Activated T-helper 1 cell treated with anti-CD3 and anti-CD28 coated beads, Interleukin-2, amount 50 U/mL, for 16 hours (primary cell): ENCODE measurements around the gene OR5C1.
"Not testable (repeated sequence)": the region's sequence is repeated elsewhere in the genome, so short reads cannot be mapped to it uniquely, and the experiment has no call there.

Experiments
- DNase-seq, 2 donors: peaks; one replicate each; pipeline ENCODE4 v3.0.0-alpha.2; 2020; ENCODE audit warnings: low read depth in 1 of 2, low spot score in 1 of 2

Gene OR5C1

GRCh38 chr9:122810306-122810946, 21.7 kb downstream of the OR5C1 start:
- peak; percentile 50 to 59 for DNase-seq

DNA sequence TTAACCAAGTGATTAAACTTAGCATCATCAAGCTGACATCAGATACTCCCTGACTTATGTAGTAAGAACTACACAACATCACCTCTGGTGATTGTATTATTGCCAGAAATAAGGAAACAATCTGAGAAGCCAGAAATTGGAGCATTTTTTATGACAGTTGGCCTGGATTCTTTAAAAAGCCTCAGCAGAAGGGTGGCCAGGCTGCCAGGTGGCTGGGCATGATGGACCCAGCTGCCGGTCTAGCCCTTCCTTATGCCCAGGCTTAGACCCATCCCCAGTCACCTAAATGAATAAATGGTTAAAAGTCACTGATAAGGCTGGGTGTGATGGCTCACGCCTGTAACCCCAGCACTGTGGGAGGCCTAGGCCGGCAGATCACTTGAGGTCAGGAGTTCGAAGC, 24.0 kb downstream of the OR5C1 start:
- no peak for DNase-seq

GRCh38 chr9:122814545-122814944, 25.8 kb downstream of the OR5C1 start:
- no peak for DNase-seq

- no peak for DNase-seq
Measured at GRCh38 chr9:122815544-122815943, 26.8 kb downstream of the OR5C1 start.

DNA sequence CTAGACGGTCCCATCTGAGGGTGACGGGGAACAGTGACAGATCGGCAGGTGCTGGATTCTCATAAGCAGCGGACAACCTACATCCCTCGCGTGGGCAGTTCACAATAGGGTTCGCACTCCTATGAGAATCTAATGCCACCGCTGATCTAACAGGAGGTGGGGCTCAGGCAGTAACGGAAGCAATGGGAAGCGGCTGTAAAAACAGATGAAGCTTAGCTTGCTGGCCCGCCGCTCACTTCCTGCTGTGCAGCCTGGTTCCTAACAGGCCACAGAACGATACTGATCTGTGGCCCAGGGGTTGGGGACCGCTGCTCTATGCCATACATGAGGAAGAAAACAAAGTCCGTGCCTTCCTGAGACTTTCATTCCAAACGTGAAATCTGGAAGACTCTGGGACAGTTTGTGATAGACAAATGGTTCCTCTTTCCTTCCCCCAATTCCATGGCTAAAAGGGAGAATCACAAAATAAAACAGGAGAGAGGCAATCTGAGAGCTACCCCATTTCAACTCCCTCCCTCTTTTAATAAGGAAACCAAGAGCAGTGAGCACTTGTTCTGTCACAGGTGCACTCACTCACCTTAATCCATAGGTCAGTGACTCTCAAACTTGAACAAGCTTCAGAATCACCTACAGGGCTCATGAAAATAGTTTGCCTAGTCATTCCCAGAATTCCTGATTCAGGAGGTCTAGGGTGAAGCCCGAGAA, 27.6 kb downstream of the OR5C1 start:
- peak; percentile 10 to 20 for DNase-seq

DNA sequence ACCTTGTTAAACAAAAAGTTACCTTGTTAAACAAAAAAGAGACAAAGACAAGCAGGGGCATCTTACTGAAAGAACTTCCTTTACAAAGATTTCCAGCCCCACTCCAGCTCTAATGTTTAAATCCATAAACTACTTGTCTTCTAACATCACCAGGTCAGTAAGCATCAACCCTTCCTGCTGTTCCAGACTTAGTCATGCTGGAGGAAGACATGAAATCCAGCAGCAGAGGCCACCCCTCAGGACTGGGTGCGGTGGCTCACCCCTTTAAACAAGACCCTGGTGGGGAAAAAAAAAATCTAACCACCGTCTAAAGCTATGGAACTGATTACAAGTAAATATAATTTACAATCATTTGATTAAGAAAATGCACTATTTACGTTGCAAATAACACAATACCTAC, 30.6 kb downstream of the OR5C1 start:
- DNase-seq = no peak

DNA sequence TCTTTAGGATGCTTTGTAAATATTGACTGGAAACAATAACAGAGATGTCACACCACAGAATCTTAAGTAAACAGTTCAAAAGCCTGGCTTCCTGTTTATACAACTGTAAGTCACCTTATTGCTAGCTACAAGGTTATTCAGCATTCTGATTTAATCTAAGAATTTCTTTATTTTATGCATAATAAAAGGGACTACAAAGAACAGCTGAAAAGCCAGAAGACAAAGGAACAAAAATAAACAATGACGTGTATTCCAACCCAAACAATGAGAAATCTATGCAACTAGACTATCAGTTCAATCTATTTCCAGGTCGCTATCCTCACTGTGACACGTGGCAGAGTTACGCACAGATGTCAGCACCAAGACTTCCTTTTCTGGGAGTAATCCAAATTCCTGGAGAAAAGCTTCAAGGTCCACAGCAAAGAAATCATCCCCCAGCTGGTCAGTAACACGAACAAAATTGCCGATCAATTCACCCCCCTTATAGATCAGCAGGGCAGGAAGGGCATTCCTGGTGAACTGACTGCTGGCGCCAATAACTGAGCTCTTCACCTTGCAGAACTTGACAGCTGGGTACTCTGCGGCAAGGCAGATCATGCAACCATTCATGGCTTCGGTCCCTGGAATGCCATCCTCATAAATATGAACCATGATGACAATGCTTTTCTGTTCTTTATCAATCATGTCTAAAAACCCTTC, 31.2 kb downstream of the OR5C1 start:
- DNase-seq = no peak

DNA sequence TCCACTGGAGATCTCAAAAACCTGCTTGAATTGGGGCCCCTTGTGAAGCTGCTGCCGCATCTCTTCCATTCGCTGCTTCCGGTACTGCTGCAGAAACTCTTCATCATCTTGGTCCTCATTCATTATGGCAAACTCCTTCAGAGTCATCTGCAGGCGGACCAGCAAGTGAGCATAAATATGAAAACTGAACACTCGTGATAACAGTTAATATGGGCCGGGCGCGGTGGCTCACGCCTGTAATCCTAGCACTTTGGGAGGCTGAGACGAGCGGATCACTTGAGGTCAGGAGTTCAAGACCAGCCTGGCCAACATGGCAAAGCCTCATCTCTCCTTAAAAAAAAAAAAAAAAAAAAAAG, 31.7 kb downstream of the OR5C1 start:
- DNase-seq = no peak

- no peak for DNase-seq
Measured at GRCh38 chr9:122821278-122821943, 32.7 kb downstream of the OR5C1 start.

DNA sequence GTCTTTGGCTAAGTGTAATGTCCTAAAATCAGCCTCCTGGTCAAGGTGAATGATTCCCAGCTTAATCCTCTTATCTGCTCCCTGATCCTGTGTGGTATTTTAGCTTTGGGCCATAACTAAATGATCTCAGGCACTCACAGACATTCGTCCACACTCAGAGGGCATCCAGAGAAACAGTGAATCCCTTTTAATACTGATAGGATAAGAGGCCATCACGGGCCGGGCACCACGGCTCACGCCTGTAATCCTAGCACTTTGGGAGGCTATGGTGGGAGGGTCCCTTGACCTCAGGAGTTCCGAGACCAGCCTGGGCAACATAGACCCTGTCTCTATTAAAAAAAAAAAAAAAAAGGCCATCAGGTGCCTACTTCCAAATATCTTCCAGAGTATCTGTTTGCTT, 33.3 kb downstream of the OR5C1 start:
- no peak for DNase-seq

- DNase-seq = no peak
Measured at GRCh38 chr9:122822938-122823337, 34.2 kb downstream of the OR5C1 start.

- no peak for DNase-seq
Measured at GRCh38 chr9:122827761-122828093, 39.0 kb downstream of the OR5C1 start.

DNA sequence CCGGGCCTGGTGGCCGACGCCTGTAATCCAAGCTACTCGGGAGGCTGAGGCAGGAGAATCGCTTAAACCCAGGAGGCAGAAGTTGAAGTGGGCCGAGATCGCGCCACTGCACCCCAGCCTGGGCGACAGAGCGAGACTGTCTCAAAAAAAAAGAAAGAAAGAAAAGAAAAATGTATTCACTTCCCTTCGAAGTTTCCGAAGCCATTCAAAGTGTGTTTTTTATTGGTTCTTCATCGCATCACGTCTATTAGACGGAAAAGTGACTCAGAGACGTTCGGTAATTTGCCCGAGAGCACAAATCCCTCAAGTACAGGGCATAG, 40.2 kb downstream of the OR5C1 start:
- not testable (repeated sequence) for DNase-seq

GRCh38 chr9:122832194-122832593, 43.5 kb downstream of the OR5C1 start:
- no peak for DNase-seq

DNA sequence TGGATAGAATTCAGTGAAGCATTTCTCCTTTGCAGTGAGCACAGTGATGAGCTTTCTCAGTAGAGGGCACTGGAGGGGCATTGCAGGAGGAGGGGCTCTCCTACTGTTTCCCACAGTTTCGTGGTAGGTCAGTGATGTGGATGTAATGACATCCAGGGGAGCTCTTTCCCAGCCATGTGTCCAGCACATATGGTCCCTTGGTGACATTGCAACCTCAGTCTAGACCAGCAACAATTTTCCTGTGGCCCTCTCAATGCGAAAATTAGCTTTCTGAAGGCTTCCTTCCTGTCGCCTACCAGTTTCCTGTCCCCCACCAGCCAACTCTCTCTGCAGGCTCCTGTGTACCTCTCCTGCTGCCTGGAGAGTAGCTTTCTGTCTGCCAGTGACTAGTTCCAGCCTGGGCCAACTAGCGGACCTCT, 46.6 kb downstream of the OR5C1 start:
- DNase-seq = peak in 1 of 2 donors; percentile 7

GRCh38 chr9:122837266-122837850, 48.6 kb downstream of the OR5C1 start:
- DNase-seq = no peak

DNA sequence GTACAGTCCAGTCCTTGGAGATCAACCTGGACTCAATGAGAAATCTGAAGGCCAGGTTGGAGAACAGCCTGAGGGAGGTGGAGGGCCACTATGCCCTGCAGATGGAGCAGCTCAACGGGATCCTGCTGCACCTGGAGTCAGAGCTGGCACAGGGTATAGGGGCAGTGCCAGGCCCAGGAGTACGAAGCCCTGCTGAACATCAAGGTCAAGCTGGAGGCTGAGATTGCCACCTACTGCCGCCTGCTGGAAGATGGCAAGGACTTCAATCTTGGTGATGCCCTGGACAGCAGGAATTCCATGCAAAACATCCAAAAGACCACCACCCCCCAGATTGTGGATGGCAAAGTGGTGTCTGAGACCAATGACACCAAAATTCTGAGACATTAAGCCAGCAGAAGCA, 49.7 kb downstream of the OR5C1 start:
- not testable (repeated sequence) for DNase-seq
